GM12892 (cell line): ENCODE measurements around the gene OBSCN.

Experiments
- POLR2A ChIP-seq: IDR thresholded peaks from 2 replicates; pipeline ENCODE4 v1.6.1; 2011; ENCODE audit warnings: low read depth, low read length, control low read depth
- POLR2AphosphoS5 ChIP-seq: IDR thresholded peaks from 2 replicates; pipeline ENCODE4 v1.6.1; 2011; ENCODE audit warnings: low read depth, low read length, control low read depth

GRCh38 chr1:228277491-228278431 lies 69.9 kb downstream of the OBSCN start:
- TF ChIP-seq POLR2AphosphoS5 (no peak), POLR2A (no peak)
